Naive thymus-derived CD4-positive, alpha-beta T cell (primary cell): ENCODE data around the gene MYBPH. TPM values are rescaled to one million over a fixed set of nuclear protein-coding genes. Genes with fewer than 3 reads are reported as not detected.

Experiments used
- ATAC-seq: fragments of 150-1000 bp; cut with Tn5 transposase; 2 replicates; pipeline ENCODE4 v1.10.0; 2021; ENCODE audit warnings: mild to moderate bottlenecking, moderate library complexity
- CTCF ChIA-PET: fragments of 350-600 bp; sonication (Branson Sonifier 250); formaldehyde crosslinking; loops from one replicate; lab custom pipeline; 2021; ENCODE audit warnings: antibody characterized with exemption; lab: Charles Lee
- POLR2A ChIA-PET: fragments of 350-600 bp; sonication (Branson Sonifier 250); formaldehyde crosslinking; loops from one replicate; lab custom pipeline; 2021; ENCODE audit warnings: antibody characterized with exemption, inconsistent platforms; lab: Charles Lee
- DNase-seq, 9 donors: peaks; one replicate each; pipeline versions ENCODE4 v3.0.0 to v3.0.0-alpha.2; 2020 to 2022; ENCODE audit warnings: mixed read lengths in 1 of 9
- H3K27ac ChIP-seq: one replicate; pipeline ENCODE4 v1.7.0; 2013; ENCODE audit warnings: mild to moderate bottlenecking, low read depth, low read length, moderate library complexity
- H3K27me3 ChIP-seq, 2 donors: one replicate each; pipeline ENCODE4 v1.7.0; 2013; ENCODE audit warnings: low read length in 2 of 2, mild to moderate bottlenecking in 2 of 2, moderate library complexity in 2 of 2; ENCODE audit not compliant: control insufficient read depth in 2 of 2, insufficient read depth in 2 of 2
- H3K36me3 ChIP-seq, 3 experiments: 1 replicate in 2 of 3; 2 replicates in 1 of 3; pipeline ENCODE4 v1.7.0; 2013; ENCODE audit warnings: low read length in 3 of 3, mild to moderate bottlenecking in 3 of 3, moderate library complexity in 1 of 3; ENCODE audit not compliant: insufficient read depth in 3 of 3, control insufficient read depth in 2 of 3
- H3K4me1 ChIP-seq, 2 donors: one replicate each; pipeline ENCODE4 v1.7.0; 2013; ENCODE audit warnings: low read length in 2 of 2, mild to moderate bottlenecking in 2 of 2, moderate library complexity in 1 of 2; ENCODE audit not compliant: control insufficient read depth in 2 of 2, insufficient read depth in 2 of 2
- H3K4me3 ChIP-seq: 2 replicates; pipeline ENCODE4 v1.7.0; 2013; ENCODE audit warnings: mild to moderate bottlenecking, low read length
- H3K9me3 ChIP-seq, 3 experiments: 1 replicate in 2 of 3; 2 replicates in 1 of 3; pipeline ENCODE4 v1.7.0; 2013; ENCODE audit warnings: low read length in 3 of 3; ENCODE audit not compliant: control insufficient read depth in 2 of 3
- H3K27ac Mint-ChIP-seq, 9 donors: one replicate each; pipeline ENCODE4 v1.8.0; 2020 to 2022; ENCODE audit warnings: mixed read lengths in 9 of 9, mild to moderate bottlenecking in 8 of 9, moderate library complexity in 5 of 9, inconsistent platforms in 2 of 9
- H3K27me3 Mint-ChIP-seq, 5 donors: one replicate each; pipeline ENCODE4 v1.8.0; 2021 to 2022; ENCODE audit warnings: mixed read lengths in 5 of 5, mild to moderate bottlenecking in 1 of 5
- H3K36me3 Mint-ChIP-seq, 5 donors: one replicate each; pipeline ENCODE4 v1.8.0; 2020 to 2022; ENCODE audit warnings: mixed read lengths in 5 of 5, mild to moderate bottlenecking in 3 of 5, inconsistent platforms in 1 of 5
- H3K4me1 Mint-ChIP-seq, 7 donors: one replicate each; pipeline ENCODE4 v1.8.0; 2020 to 2022; ENCODE audit warnings: mixed read lengths in 7 of 7, mild to moderate bottlenecking in 3 of 7, inconsistent platforms in 1 of 7
- H3K4me3 Mint-ChIP-seq, 10 donors: one replicate each; pipeline ENCODE4 v1.8.0; 2020 to 2022; ENCODE audit warnings: mild to moderate bottlenecking in 10 of 10, mixed read lengths in 10 of 10, moderate library complexity in 6 of 10, inconsistent platforms in 2 of 10
- H3K9me3 Mint-ChIP-seq, 11 donors: one replicate each; pipeline ENCODE4 v1.8.0; 2020 to 2022; ENCODE audit warnings: mixed read lengths in 11 of 11, mild to moderate bottlenecking in 4 of 11, inconsistent platforms in 1 of 11, moderate library complexity in 1 of 11
- intact Hi-C, 2 donors: fragments of 100-400 bp; cut with micrococcal nuclease; formaldehyde crosslinking; loops; one replicate each; pipeline ENCODE4 v1.15.1; 2023
- polyA plus RNA-seq, 2 donors: library from polyadenylated mRNA; unstranded; fragments of 300-500 nt; fragmentation: Illumina TruSeq; gene quantifications; one replicate each; pipeline ENCODE4 v1.2.3, GENCODE V29; 2021
- total RNA-seq, 6 experiments: library from RNA in 5 of 6; stranded (reverse) in 5 of 6; gene quantifications; 1 replicate in 5 of 6; 2 replicates in 1 of 6; pipeline ENCODE4 v1.2.3 and lab custom pipeline; 2021 to 2026

MYBPH gene
- total and polyA plus RNA-seq, 7 experiments from 2014 or later, result not detected

DNA sequence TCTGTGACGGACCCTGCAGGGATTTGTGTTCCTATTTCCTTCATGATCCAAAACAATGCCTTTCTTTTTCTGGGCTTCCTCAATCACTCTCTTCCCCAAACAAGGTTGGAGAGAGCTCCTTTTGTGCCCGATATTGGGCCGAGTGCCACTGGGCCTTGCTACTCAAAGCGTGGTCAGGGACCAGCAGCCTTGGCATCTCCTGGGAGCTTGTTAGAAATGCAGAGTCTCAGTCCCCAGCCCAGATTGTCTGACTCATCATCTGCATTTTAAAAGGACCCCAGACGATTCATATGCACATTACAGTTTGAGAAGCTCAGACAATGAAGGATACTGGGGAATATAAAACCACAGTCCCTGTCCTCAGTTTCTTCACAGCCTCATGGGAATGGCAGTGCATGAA lies 28.2 kb downstream of the MYBPH start:
- no peaks in the 10 kb centered on the region for H3K4me1 Mint-ChIP-seq
- intact Hi-C loops, result no loop called here
- CTCF ChIA-PET, result no interaction called here
- Histone ChIP-seq H3K4me3 (no peak overlapping the region), H3K36me3 (no peaks in the 10 kb centered on the region), H3K4me1 (no peaks in the 10 kb centered on the region), H3K9me3 (no peaks in the 10 kb centered on the region), H3K27me3 (no peaks in the 10 kb centered on the region), H3K27ac (no peak overlapping the region)
- peaks cover 0 to 5% (median 3%) of the 10 kb centered on the region in 5 donors for H3K27me3 Mint-ChIP-seq
- no peak for DNase-seq
- peaks cover 0 to 3% (median 0%) of the 10 kb centered on the region in 5 donors for H3K36me3 Mint-ChIP-seq
- POLR2A ChIA-PET, result no interaction called here
- ATAC-seq, result no peak
- no peak overlapping the region for H3K4me3 Mint-ChIP-seq
- peaks cover 0 to 10% (median 3%) of the 10 kb centered on the region in 11 donors for H3K9me3 Mint-ChIP-seq
- no peak overlapping the region for H3K27ac Mint-ChIP-seq

DNA sequence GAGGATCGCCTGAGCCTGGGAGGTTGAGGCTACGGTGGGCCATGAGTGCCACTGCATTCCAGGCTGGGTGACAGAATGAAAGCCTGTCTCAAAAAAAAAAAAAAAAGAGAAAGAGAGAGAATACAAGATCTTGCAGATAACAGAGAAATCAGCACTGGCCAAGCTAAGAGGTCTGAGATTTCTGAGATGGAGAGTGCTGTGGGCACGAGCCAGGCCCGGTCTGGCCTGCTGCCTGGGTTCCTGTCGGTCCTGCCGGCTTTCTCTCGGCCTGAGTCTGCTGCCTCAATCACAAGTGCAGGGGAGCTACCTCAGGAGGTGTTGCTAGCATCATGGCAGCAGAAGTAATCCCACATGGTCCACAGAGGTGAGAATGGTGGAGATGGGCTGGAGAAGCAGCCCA lies 29.1 kb downstream of the MYBPH start:
- POLR2A ChIA-PET, result no interaction called here
- Mint-ChIP-seq H3K27ac (no peak overlapping the region), H3K4me3 (no peak overlapping the region), H3K27me3 (peaks cover 0 to 5% (median 3%) of the 10 kb centered on the region in 5 donors), H3K9me3 (peaks cover 0 to 14% (median 6%) of the 10 kb centered on the region in 11 donors), H3K36me3 (peaks cover 0 to 6% (median 0%) of the 10 kb centered on the region in 5 donors), H3K4me1 (no peaks in the 10 kb centered on the region)
- DNase-seq (no peak), ATAC-seq (no peak)
- no peaks in the 10 kb centered on the region for H3K36me3 ChIP-seq
- CTCF ChIA-PET, result interaction anchor here (0.6 kb wide), 1 partner anchor 244 kb away, joined by 3 read pairs; no protein-coding TSS in a partner anchor
- no peak overlapping the region for H3K4me3 ChIP-seq
- intact Hi-C loops, result no loop called here
- no peaks in the 10 kb centered on the region for H3K4me1 ChIP-seq
- no peak overlapping the region for H3K27ac ChIP-seq
- no peaks in the 10 kb centered on the region for H3K9me3 ChIP-seq
- no peaks in the 10 kb centered on the region for H3K27me3 ChIP-seq

DNA sequence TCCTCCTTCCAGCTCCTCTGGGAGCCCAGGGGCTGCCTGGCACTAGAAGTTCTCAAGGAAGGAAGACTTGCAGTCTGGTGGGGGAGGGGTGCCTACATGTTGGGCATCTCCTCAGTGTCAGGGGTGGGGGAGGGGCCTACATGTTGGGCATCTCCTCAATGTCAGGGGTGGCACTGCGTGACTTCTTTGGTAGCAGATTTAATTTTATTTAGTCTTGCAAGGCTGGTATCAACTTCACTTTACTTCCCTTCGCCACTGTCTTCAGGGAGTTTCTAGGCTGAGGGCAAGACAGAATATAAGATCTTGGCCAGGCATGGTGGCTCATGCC lies 29.6 kb downstream of the MYBPH start:
- ChIA-PET CTCF (no interaction called here), POLR2A (no interaction called here)
- DNase-seq (no peak), ATAC-seq (no peak)
- Mint-ChIP-seq H3K4me3 (no peak overlapping the region), H3K36me3 (peaks cover 0 to 6% (median 0%) of the 10 kb centered on the region in 5 donors), H3K27me3 (peaks cover 0 to 8% (median 3%) of the 10 kb centered on the region in 5 donors), H3K4me1 (no peaks in the 10 kb centered on the region), H3K27ac (no peak overlapping the region), H3K9me3 (peaks cover 0 to 14% (median 6%) of the 10 kb centered on the region in 11 donors)
- Histone ChIP-seq H3K4me3 (no peak overlapping the region), H3K27me3 (no peaks in the 10 kb centered on the region), H3K4me1 (no peaks in the 10 kb centered on the region), H3K9me3 (no peaks in the 10 kb centered on the region), H3K27ac (no peak overlapping the region), H3K36me3 (no peaks in the 10 kb centered on the region)
- intact Hi-C loops, result no loop called here

DNA sequence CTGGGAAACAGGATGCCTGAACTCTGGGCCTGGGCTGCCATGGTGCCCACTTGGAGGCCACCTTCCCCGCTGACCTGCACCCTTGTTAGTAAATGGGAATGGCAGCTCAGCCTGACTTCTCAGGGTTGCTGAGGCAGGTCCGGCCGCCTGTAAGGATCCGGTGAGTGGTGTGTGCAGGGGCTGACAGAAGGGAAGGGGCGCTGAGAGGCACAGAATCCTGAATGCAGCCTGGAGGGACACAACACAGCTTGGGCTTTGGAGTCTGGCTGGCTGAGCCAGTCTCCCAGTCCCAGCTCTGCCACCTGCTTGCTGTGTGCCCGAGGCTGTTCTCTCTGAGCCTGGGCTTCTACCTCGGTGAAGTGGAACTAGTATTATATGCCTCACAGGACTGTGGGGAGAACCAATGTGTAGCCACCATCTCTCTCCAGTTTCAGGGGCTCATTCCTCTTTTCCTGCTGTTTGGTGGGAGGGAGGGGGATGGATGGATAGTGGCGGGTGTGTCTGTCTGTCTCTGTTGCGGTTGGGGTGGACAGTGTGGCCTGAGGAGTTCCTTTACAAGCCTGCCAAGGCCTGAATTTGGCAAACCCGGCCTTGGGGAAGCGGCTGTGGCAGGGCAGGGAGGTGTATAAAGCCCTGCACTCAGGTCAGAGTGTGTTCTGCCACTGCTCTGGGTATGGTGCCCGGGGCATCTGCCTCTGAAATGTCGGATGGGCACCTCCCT lies 30.1 kb downstream of the MYBPH start:
- H3K4me1 Mint-ChIP-seq, result no peaks in the 10 kb centered on the region
- ChIA-PET CTCF (no interaction called here), POLR2A (no interaction called here)
- no peaks in the 10 kb centered on the region for H3K27me3 ChIP-seq
- no peak overlapping the region for H3K27ac ChIP-seq
- no peak overlapping the region for H3K4me3 Mint-ChIP-seq
- intact Hi-C loops, result no loop called here
- DNase-seq (no peak), ATAC-seq (no peak)
- no peaks in the 10 kb centered on the region for H3K9me3 ChIP-seq
- H3K27me3 Mint-ChIP-seq, result peaks cover 0 to 13% (median 3%) of the 10 kb centered on the region in 5 donors
- H3K9me3 Mint-ChIP-seq, result peaks cover 0 to 14% (median 6%) of the 10 kb centered on the region in 11 donors
- no peak overlapping the region for H3K27ac Mint-ChIP-seq
- no peaks in the 10 kb centered on the region for H3K4me1 ChIP-seq
- no peak overlapping the region for H3K4me3 ChIP-seq
- no peaks in the 10 kb centered on the region for H3K36me3 ChIP-seq
- H3K36me3 Mint-ChIP-seq, result peaks cover 0 to 6% (median 0%) of the 10 kb centered on the region in 5 donors

DNA sequence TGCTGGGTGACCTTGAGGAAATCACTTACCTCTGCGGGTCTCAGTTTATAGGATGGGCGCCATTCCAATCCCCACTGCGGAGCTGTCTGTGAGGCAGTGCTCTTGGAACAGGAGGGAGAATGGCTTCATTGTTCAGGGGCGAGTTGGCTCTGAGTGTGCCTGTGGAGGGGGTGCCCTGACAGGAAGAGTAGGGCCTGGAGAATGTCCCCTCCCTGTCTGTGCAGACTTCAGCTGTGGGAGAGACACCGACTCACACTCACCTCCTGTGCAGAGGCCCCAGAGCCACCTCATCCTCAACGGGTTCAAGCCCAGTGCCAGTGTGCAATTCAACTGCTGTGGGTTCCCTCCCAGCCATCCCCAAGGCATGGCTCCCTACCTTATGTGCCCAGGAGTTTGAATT lies 31.0 kb downstream of the MYBPH start:
- Histone ChIP-seq H3K27ac (no peak overlapping the region), H3K4me3 (no peak overlapping the region), H3K27me3 (no peaks in the 10 kb centered on the region), H3K4me1 (no peaks in the 10 kb centered on the region), H3K36me3 (no peaks in the 10 kb centered on the region), H3K9me3 (no peaks in the 10 kb centered on the region)
- H3K4me3 Mint-ChIP-seq, result no peak overlapping the region
- no peak overlapping the region for H3K27ac Mint-ChIP-seq
- peaks cover 0 to 6% (median 0%) of the 10 kb centered on the region in 5 donors for H3K36me3 Mint-ChIP-seq
- intact Hi-C loops, result no loop called here
- no peaks in the 10 kb centered on the region for H3K4me1 Mint-ChIP-seq
- ATAC-seq (no peak), DNase-seq (no peak)
- POLR2A ChIA-PET, result no interaction called here
- H3K27me3 Mint-ChIP-seq, result peaks cover 0 to 13% (median 3%) of the 10 kb centered on the region in 5 donors
- peaks cover 0 to 14% (median 6%) of the 10 kb centered on the region in 11 donors for H3K9me3 Mint-ChIP-seq
- CTCF ChIA-PET, result no interaction called here

DNA sequence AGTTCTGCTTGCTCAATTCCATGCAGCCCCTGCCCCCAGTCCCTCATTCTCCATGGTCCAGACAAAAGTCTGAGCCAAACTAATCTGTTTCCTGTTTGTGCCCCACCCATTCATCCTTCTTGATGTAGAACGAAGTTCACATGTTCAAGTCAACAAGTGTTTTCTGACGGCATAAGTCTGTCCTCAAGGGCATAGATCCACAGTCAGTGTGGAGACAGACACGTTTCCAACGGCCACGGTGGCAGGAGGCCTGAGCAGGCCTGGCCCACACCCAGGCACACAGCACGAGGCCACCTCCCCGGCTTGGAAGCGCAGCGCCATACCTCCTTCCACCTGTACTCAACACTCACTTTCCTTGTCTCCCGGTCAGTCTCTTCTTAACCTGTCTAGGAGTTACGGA lies 32.0 kb downstream of the MYBPH start:
- Mint-ChIP-seq H3K4me3 (no peak overlapping the region), H3K36me3 (peaks cover 0 to 6% (median 0%) of the 10 kb centered on the region in 5 donors), H3K27ac (no peak overlapping the region), H3K27me3 (peaks cover 0 to 13% (median 3%) of the 10 kb centered on the region in 5 donors), H3K4me1 (no peaks in the 10 kb centered on the region), H3K9me3 (peaks cover 0 to 14% (median 6%) of the 10 kb centered on the region in 11 donors)
- CTCF ChIA-PET, result no interaction called here
- Histone ChIP-seq H3K4me3 (no peak overlapping the region), H3K9me3 (no peaks in the 10 kb centered on the region), H3K27ac (no peak overlapping the region), H3K27me3 (no peaks in the 10 kb centered on the region), H3K4me1 (no peaks in the 10 kb centered on the region), H3K36me3 (no peaks in the 10 kb centered on the region)
- no peak for DNase-seq
- intact Hi-C loops, result no loop called here
- ATAC-seq, result no peak
- POLR2A ChIA-PET, result no interaction called here
